NCI-H226 (cell line): ENCODE results near the gene DAB1.

Experiments
- DNase-seq: peaks from one replicate; pipeline ENCODE4 v3.0.0-alpha.2; 2015

The DAB1 gene

DNA sequence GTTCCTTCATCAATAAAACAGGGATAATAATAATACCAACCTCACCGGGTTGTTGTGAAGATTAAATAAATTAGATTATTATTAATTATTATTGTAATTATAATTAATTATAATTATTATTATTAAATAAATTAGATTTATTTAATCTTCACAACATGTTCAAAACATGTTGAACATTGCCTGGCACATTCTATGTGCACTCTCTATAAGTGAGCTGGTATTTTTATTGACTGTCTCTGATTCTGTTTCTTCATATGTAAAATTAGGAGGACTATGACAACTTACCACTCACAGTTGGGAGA lies 457.2 kb downstream of the DAB1 start:
- no peak for DNase-seq

DNA sequence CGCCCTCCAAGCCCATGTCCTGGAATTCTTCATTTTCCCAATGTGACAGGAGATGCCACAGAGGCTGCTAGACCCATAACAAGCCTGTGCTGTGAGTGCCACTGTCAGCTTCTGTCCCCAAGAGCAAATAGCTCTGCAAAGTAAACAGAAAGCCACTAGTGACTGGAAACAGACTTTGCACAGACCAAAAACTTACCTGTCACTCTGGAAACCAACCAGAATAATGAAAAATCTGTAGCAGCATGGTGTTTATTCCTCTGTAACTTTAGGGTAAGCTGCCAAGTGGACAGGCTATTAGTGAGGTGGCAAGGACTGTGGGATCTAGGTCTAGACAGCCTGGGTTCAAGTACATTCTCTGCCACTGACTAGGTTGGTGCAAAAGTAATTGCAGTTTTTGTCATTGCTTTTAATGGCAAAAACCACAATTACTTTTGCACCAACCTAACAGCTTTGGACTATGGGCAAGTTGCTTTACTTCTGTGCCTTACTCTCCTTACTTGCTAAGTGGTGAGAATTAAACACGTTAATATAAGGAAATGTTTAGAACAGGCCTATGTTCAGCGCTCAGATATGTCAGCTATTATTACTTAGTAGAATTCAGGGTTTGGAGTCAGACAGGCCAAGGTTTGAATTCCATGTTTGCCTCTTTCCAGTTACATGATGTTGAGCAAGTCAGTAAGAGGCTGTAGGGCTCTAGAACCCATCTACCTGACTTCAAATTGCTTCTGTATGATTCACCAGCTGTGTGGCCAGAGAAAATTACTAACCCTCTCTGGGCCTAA lies 457.8 kb downstream of the DAB1 start, which contains the start of gene C8B:
C8B (minus strand) TSS at position 100 of the 782 bp plus-strand sequence; CDS start at position 33, 67 bp downstream.
- DNase-seq = no peak

DNA sequence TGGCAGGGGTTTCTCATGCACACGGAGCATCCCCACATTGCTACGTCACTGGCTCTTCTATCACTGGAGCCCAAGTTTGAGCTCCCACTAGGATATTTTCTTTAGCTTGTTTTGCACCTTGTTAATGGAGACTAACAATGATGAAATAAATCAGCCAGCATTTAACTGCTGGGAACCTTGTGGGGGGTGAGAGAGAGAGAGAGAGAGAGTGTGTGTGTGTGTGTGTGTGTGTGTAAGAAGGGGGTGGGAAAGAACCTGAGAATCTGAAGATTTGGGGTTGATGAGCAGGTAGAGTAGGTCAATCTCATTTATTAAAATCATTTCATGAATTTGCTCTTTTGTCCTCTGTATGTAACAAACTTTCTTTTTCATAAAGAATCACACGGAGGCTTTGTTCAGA lies 458.7 kb downstream of the DAB1 start:
- no peak for DNase-seq

DNA sequence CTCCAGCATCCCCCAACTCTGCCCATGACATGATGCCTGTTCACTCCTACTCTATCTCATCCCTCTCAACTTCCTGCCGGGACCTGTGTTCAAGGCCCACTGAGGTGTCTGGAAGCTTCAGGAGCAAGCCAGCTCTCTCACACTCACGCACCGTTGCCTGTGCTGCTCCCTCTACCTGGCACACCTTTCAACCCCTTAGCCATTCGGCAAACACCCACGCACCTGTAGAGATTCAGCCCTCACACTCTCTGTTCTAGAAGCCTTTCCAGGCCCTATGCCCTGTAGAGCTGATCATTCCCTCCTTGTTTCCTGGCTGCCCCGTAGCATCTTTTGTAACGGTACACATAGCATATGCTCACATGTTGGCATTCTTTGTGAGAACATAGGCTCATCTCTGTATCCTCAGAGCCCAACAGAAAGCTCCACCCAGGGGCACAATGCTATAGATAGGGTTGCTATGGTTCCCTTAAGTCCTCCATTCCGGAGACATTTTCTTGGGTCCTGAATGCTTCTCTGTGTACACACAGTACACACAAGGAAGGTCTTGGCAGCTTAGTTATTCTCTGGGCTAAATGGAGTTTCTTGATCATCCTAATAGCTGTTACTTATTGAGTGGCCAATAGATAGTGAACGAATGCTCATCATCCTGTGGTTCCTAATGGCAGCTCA lies 459.4 kb downstream of the DAB1 start:
- no peak for DNase-seq

DNA sequence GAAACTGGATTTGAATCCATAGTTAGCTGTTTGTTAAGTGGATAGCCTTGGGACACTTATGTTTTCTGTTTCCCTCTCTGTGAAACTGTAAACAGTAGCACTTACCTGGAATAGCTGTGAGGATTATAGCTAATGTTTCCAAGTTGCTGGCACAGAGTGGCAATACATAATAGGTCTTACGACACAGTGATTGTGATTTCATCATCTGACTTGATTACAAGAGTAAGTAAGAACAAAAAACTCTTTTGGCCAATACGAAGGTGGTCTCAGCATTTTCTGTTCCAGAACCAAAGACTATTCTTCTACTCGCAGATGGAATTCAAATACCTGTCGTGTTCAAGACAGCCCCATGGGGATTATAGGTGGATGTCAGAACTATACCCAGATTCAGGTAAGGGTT lies 460.2 kb downstream of the DAB1 start:
- no peak for DNase-seq

DNA sequence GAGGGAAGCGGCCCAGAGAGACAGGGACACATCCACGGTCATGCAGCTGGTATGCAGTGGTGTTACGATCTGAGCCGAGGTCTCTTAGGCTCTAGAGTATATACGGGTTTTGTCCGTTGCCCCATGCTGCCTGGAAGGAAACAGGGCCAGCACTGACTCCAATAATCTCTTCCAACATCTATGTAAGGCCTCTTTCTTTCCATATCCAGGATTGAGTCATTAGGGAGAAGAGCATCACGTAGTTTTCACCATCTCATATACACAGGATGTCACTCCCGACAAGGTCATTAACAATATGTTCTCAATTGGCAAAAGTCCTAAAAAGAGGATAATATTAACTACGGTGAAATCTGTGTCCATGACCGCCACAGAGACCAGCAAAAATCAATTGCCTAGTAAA lies 462.4 kb downstream of the DAB1 start:
- no peak for DNase-seq

DNA sequence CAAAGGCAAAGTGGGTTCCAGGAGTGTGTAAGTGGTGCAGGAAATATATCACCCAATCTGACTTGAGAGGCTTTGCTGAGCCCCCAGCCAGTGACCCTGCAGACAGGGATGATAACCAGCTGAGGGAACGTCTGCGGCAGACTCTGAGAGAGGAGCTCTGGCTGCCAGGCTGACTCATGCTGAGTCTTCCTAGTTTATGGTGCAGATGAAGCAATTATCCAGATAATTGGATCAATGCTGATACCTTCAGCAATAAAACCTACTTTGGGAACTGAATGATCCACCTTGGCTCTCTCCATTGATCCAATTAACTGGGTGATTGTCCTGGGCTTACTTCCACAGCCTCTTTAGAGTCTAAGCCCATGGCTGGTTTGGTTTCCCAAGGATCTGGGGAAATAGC lies 465.3 kb downstream of the DAB1 start:
- DNase-seq = no peak

DNA sequence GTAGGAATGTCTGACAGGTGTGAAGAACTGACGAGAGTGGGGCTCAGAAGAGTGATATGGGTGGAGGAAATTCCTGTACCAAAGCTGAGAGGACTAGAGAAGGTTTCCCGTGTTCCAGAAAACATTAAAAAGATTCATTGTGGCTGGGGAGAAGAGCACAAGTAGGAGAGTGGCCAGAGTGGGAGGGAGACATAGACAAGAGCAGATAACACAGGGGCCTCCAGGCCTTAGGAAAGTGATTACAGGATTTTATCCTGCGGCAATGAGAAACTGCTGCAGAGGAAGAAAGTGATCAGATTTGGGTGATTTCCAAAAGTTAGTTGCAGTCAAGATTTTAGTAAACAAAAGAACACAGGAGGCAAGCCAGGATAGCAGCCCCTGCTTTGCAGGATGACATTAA lies 465.9 kb downstream of the DAB1 start:
- DNase-seq = no peak

DNA sequence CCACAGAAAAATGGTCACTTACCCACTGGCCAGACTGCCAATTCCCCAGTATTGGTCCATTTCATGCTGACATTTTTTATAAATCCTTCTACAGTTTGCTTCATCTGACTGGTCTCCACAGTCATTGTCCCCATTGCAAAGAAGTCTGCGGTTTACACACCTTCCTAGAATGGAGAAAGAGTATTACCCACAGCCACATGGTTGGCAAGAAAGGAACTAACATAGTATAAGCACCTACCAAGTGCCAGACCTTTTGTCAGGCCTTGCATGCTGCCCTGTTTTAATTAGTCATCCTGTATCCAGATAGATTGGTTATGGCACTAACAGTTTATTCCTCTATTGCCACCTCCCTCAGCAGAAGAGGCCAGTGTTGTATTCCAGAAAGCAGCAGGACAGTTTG lies 469.2 kb downstream of the DAB1 start:
- DNase-seq = no peak

DNA sequence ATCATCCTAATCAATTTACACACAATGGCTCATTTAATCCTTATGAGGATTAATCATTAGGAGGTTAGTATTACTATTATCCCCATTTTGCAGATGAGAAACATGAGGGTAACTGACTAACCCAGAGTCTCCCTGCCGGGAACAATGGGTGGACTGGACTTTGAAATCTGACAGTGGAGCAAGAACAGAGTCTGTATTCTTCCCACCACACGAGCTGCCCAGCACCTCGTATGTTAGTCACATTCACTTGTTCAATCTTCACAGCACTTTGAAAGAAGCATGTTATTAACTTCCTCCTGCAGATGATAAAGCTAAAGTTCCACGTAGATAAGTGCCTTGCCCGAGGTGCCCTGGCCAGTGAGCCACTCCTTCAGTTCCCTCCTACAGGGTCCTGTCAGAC lies 470.5 kb downstream of the DAB1 start:
- no peak for DNase-seq

DNA sequence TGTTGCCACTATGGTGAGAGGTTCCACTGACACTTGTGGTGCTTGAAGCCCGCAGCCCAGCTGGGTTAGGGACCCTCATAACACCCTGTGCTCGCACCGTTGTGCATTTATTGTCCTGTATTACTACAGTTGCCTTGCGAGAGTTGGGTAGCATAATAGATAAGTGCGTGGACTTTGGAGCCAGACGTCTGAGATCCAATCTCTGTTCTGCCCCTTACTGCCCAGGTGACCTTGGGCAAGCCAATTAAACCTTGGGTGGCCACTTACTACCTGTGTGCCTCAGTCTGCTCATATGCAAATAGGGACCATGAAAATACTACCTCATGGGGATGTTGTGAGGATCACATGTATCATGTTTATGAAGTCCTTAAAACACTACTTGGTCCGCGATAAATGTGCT lies 471.4 kb downstream of the DAB1 start:
- DNase-seq = no peak

DNA sequence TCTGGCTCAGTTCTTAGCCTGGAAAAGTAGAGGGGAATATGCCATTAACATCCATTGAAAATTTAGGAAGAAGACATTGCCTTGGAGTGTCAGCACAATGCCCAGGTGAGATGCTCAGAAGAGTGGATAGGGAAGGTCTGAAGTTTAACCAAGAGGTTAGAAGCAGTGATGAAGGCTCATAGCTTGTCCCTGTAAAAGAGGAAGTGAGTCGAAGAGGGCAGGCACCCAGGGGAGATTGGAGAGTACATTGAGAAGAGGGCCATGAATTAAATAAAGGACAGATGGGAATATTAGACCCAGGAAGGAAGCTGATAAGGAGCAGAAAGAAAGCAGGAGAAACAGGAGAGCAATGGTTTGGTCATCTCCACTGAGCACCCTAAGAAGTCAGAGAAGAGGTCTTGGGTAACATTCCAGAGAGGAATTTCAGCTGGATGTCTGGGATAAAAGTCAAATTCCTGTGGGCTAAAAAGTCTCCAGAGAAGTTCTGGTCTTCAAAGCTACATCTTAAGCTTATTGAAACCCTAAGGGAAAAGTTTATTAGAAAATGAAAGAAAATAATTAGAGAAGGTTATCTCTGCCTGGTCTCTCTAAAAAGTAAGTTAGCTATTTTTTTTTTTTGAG lies 475.3 kb downstream of the DAB1 start:
- DNase-seq = no peak
